Psoas muscle (tissue), 8 donors: ENCODE data around the gene ZNF598. TPM values are rescaled to one million over a fixed set of nuclear protein-coding genes. Genes with fewer than 3 reads are reported as not detected.
A peak's percentile ranks its signal among the peaks of the same experiment; 100 is the strongest.

Source experiments
- ATAC-seq, 4 donors: fragments of 200-7000 bp; cut with Tn5 transposase; one replicate each; pipeline ENCODE4 v1.9.1; 2020; ENCODE audit warnings: moderate library complexity in 3 of 4, mild to moderate bottlenecking in 2 of 4
- DNase-seq, 2 donors: peaks; one replicate each; pipeline ENCODE4 v3.0.0-alpha.2; 2020
- H3K27ac ChIP-seq: fragments of 200-600 bp; one replicate; pipeline ENCODE4 v1.8.0; 2022
- H3K27me3 ChIP-seq, 3 donors: fragments of 200-600 bp in 1 of 3; one replicate each; pipeline versions ENCODE4 v1.6.1 to v1.8.0; 2013 to 2022; ENCODE audit warnings: low read length in 2 of 3, mild to moderate bottlenecking in 2 of 3, moderate library complexity in 1 of 3; ENCODE audit not compliant: insufficient read depth in 3 of 3
- H3K36me3 ChIP-seq, 2 donors: fragments of 200-600 bp in 1 of 2; one replicate each; pipeline versions ENCODE4 v1.6.1 to v1.8.0; 2013 to 2022; ENCODE audit warnings: low read depth in 1 of 2, mild to moderate bottlenecking in 1 of 2, moderate library complexity in 1 of 2; ENCODE audit not compliant: insufficient read depth in 1 of 2
- H3K4me1 ChIP-seq: fragments of 200-600 bp; one replicate; pipeline ENCODE4 v1.8.0; 2022
- H3K4me3 ChIP-seq: fragments of 200-600 bp; one replicate; pipeline ENCODE4 v1.8.0; 2022; ENCODE audit warnings: mild to moderate bottlenecking
- H3K9me3 ChIP-seq: fragments of 200-600 bp; one replicate; pipeline ENCODE4 v1.8.0; 2022
- CTCF ChIP-seq: fragments of 200-600 bp; IDR thresholded peaks from one replicate; pipeline ENCODE4 v1.8.0; 2022; ENCODE audit warnings: antibody characterized with exemption
- WGBS, 3 donors: extraction: QIAGEN DNeasy Blood & Tissue Kit; methylation state at CpG; one replicate each; pipeline versions ENCODE4 v1.1.6 to v1.1.7; 2013; 5-methylcytosine and 5-hydroxymethylcytosine counted together
- intact Hi-C, 2 donors: fragments of 100-400 bp; cut with DNase I; formaldehyde crosslinking; loops; one replicate each; pipeline versions ENCODE4 v1.11.0 to v1.14.2; 2022
- polyA plus RNA-seq, 3 donors: library from polyadenylated mRNA; stranded (reverse); fragments of 200-250 nt; gene quantifications; one replicate each; pipeline ENCODE4 v1.2.3, GENCODE V29; 2013
- total RNA-seq, 4 donors: library from RNA; stranded (reverse); fragmentation: NEBNext Ultra II Directional in 2 of 4; extraction: Animal tissue kit (Norgen Biotek cat#: 25700) in 2 of 4; gene quantifications; one replicate each; pipeline versions ENCODE4 v1.2.1 to v1.2.4, GENCODE V29; 2021 to 2023
- donor health status: healthy with polysubstance abuse.
- donor health status: DM: no; HTN: no; CAD: no; lungs with moderate emphysema.
- donor health status: Bipolar disorder and iron deficiency.
- donor health status: healthy.
- donor health status: DM: yes; HTN: yes; CAD: no.
- donor health status: DM: no; HTN: no; CAD: no.
- donor health status: DM: no; HTN: no; CAD: no.
- donor health status: DM: yes; HTN: yes; CAD: no.

ZNF598 gene
- total and polyA plus RNA-seq, 7 donors, result 27.4 to 58.8 (median 46.0) TPM

GRCh38 chr16:2056681-2057407 lies 47.2 kb upstream of the ZNF598 start:
- Histone ChIP-seq H3K36me3 (peaks cover 3 to 84% of the 10 kb centered on the region in 2 donors), H3K4me1 (no peaks in the 10 kb centered on the region), H3K4me3 (no peak overlapping the region), H3K27ac (no peak overlapping the region), H3K27me3 (no peaks in the 10 kb centered on the region), H3K9me3 (no peaks in the 10 kb centered on the region)
- DNase-seq (no peak), ATAC-seq (peak in 3 of 4 donors; percentile 8 to 32 (median 24))
- 83 to 88% (median 84%) methylated on average over 19 of the region's 19 CpGs for WGBS, 3 donors
- intact Hi-C loops, result no loop called here
- no peak for TF ChIP-seq CTCF

- Histone ChIP-seq H3K36me3 (peaks cover 3 to 85% of the 10 kb centered on the region in 2 donors), H3K27me3 (no peaks in the 10 kb centered on the region), H3K4me1 (no peaks in the 10 kb centered on the region), H3K9me3 (no peaks in the 10 kb centered on the region), H3K4me3 (no peak overlapping the region), H3K27ac (no peak overlapping the region)
- ATAC-seq (peak in 3 of 4 donors; percentile 12 to 43 (median 32)), DNase-seq (no peak)
- 65 to 73% (median 65%) methylated on average over 15 of the region's 15 CpGs for WGBS, 3 donors
- TF ChIP-seq CTCF, result peak; percentile 11
- intact Hi-C loops, result no loop called here
Observed at GRCh38 chr16:2056077-2056476, 46.5 kb upstream of the ZNF598 start.

GRCh38 chr16:2054543-2055245 lies 45.1 kb upstream of the ZNF598 start:
- Histone ChIP-seq H3K9me3 (no peaks in the 10 kb centered on the region), H3K27me3 (no peaks in the 10 kb centered on the region), H3K4me1 (no peaks in the 10 kb centered on the region), H3K27ac (no peak overlapping the region), H3K4me3 (no peak overlapping the region), H3K36me3 (peaks cover 0 to 82% of the 10 kb centered on the region in 2 donors)
- WGBS, 3 donors, result 88 to 90% (median 89%) methylated on average over 28 to 29 of the region's 29 CpGs
- ATAC-seq (no peak), DNase-seq (no peak)
- intact Hi-C loops, result no loop called here
- no peak for TF ChIP-seq CTCF

GRCh38 chr16:2053897-2054296 lies 44.3 kb upstream of the ZNF598 start:
- Histone ChIP-seq H3K4me3 (no peak overlapping the region), H3K4me1 (peaks cover 2% of the 10 kb centered on the region), H3K36me3 (peaks cover 0 to 80% of the 10 kb centered on the region in 2 donors), H3K9me3 (no peaks in the 10 kb centered on the region), H3K27ac (no peak overlapping the region), H3K27me3 (no peaks in the 10 kb centered on the region)
- DNase-seq, result no peak
- WGBS, 3 donors, result 93 to 94% (median 93%) methylated on average over 17 of the region's 17 CpGs
- ATAC-seq, result no peak
- no peak for TF ChIP-seq CTCF
- intact Hi-C loops, result no loop called here
